Activated CD4-positive, alpha-beta T cell treated with anti-CD3 and anti-CD28 coated beads, Interleukin-2, Interleukin-6, amounts not matched to agents 100 ng/mL and 50 ng/mL, durations not matched to agents 16 hours and 8 hours (primary cell): ENCODE measurements around the gene CIC.
A peak's percentile ranks its signal among the peaks of the same experiment; 100 is the strongest.

Source experiments
- DNase-seq: peaks from one replicate; pipeline ENCODE4 v3.0.0-alpha.2; 2020

Gene CIC

DNA sequence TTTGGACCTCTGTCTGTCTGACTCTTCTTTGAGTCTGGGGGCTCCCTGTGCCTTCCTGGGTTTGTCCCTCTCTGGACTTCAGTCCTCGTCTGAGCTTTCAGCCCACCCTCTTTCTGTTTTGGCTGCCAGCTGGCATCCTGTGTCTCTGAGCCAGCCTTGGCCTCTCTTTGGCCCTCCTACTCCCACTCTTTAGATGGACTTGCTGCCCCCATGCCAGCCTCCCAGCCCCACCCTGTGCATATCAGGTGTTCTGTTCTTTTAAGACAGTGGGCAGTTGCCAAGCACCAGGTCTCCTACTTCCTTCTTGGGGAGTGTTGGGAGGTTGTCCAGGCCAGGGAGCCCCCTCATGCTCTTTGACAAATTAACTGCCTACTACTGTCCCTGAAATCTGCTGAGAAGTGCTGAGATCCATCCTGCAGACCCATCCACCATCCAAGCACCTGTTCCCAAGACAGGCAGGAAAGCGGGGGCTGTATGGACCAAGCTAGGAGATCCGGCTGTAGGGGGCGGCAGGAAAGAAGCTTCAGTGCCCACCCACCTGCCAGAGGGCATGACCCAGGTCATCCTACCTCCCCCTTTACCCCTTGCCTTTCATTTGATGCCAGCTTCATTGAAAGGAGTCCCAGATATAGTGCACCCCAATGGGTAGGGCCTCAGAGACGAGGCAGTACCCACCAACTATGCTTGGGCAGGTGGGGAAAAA is 9.6 kb downstream of the CIC start:
- no peak for DNase-seq

DNA sequence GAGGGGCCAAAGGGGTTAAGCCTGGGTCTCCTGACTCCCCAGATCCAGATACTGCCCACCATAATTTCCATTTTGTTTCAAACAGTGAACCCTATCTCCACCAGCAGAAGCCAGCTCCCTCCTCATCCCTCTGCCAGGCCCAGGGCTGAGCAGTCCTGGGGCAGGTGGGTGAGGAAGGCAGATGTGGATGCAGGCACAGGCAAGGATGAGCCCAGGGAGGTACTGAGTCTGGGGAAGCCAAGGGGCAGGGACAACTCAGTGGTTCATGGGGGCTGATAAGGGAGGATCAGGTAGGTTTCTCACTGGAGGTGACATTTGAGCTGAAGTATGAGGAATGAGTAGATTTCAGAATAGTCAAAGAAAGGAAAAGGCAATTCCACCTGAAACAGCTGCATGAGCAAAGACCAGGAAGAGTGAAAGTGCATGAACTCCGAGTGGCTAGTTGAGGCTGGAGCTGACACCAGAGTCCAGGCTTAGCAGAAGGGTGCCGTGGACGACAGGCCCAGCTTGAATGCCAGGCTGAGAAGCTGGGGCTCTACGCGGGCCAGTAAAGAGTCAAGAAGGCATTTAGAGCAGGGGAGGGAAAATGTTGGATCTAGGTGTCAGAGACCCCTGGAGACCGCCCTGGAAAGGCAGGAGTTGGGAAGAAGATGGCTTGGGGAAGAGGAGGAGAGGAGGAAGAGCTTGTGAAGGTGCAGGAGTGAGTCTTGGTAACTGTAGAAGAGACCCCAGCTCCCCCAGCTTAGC is 10.3 kb downstream of the CIC start:
- DNase-seq, result no peak

DNA sequence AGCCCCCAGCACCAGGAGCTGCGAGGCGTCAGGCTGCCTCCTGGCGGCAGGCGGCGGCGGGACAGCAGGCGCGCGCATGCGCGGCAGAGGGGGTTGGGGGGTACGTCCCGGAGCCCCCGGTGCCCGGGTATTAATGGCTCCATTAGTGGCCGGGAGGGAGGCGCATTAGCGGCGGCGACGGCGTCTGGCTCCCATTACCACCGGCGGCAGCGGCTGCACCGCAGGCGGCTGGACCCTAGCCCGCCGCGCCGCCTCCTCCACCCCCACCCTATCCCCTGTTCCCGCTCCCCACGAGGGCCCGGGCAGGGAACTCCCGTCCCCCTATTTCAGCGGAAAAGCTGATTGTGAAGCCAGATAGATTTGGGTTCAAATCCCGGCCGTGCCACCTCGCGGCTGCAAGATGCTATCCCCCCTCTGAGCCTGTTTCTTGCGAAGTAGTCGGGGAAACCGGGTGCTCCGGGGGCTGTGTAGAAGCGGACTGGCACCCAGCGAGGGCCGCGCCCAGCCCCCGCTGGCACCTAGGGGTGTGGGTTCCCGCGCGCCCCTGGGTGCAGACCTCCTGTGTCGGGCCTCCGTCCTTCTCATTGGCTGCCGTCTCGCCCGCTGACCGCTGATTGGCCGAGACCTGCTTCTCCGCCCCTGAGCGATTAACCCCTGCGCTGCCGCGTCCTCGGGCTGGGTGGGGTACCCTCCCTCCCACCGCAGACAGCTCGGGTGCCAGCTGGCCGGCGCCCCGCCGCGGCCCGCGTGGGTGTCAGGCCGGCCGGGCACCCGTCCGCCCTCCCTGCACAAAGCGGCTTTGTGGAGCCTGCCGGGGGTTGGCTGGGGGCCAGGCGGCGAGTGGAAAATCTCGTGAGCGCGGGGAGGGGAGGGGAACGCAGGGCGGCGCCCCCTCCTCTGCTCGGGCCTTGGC is 11.1 kb downstream of the CIC start:
- peak; percentile 97 for DNase-seq

DNA sequence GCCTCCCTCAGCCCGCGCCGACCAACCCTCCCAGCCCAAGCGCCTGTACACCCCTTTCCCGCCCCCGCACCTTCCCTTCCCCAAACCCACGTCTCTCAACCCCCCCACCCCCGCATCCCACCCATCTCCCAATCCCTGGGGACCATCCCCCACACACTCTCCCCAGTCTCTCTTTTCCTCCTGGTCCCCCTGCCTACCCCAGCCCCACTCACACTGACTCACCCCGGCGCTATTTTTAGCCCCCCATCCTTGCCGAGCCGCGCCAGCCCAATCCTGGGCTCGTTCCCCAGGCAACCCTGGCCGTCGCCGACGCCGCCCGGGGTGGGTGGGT is 11.7 kb downstream of the CIC start:
- DNase-seq, result no peak

DNA sequence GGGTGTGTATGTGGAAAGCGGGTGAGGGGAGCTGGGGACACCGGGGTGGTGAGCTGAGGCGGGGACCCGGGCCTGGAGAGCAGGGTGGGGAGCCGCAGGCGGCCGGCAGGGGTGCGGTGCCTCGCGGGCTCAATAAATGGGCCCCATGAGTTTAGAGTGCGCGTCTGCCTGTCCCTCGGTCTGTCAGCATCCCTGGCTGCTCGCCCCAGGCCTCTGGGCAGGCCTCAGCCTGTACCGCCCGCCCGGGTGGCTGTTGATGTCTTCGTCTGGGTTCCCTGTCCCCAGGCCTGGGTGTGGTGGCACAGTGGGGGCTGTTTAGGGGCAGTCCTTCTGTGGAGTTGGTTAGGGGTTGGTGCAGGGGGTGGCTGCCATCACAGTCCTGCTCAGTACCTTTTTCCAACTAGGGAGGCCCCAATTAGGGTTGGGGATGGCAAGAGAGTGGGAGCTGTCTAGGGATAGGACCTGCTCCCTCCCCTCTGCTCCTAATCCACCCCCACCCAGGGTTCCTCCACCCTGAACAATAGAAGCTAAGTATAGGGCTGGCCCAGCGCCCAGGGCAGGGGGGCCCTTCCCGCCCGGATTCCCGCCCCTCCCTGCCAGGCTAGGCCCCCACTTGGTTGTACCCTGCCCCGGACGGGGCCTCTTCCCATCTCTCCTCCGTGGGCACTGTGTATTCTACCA is 12.2 kb downstream of the CIC start:
- peak; percentile 40 for DNase-seq

DNA sequence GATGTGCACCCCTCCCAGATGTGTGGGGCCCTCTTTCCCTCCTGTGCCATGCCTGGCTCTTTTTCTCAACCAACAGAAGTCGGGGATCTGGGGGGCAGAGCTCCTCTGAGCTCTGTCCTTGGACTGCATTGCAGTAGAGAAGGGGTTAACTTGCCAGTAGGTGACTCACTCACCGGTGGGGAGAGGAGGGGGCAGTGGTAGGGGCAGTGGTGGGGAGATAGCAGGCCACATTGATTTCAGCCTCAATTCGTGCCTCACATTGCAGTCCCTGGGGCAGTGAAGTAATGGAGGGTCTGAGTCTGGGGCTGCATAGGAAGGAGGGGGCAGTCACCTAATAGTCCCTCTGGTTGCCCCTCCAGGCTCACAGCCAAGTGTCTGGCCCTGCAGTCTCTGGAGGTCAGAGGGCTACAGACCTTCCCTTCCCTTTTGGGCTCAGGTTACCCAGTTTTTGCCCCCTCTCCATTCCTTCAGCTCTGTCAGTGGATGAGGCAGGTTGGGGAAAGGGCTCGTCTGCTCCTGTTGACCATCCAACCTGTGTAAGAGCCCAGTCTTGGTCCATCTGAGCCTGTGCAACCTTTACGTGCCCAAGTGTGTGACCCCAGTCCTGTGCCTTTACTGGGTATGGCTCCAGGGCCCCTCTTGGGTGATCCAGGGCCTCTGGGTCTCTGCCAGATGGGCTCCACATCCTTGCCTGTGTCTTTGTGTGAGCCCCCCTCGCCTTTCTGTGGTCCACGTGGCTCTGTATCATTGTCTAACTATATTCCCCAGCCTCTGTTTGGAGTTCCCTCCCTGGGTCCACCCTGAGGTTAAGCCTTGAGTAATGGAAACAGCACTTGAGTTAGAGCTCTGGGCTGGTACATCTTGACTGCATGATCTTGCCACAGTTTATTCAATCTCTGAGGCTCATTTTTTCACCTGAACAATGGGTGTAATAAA is 13.0 kb downstream of the CIC start:
- DNase-seq, result peak; percentile 29

DNA sequence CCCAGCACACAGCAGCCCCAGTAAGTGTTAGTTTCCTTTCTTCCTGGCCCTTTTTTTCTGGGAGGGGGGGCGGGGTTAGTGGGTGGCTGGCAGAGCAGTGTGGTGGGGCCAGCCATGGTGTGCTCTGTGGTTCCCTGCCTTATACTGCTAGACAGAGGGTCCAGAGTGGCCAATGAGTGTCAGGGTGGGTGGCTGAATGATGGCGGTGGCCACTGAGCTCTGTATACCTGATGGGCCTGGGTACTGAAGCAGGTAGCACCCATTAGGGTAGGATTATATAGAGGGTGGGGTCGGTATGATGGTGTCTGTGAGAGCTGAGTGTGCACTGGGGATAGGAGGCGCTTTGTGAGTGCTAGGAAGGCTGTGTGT is 13.8 kb downstream of the CIC start:
- DNase-seq, result peak; percentile 20

DNA sequence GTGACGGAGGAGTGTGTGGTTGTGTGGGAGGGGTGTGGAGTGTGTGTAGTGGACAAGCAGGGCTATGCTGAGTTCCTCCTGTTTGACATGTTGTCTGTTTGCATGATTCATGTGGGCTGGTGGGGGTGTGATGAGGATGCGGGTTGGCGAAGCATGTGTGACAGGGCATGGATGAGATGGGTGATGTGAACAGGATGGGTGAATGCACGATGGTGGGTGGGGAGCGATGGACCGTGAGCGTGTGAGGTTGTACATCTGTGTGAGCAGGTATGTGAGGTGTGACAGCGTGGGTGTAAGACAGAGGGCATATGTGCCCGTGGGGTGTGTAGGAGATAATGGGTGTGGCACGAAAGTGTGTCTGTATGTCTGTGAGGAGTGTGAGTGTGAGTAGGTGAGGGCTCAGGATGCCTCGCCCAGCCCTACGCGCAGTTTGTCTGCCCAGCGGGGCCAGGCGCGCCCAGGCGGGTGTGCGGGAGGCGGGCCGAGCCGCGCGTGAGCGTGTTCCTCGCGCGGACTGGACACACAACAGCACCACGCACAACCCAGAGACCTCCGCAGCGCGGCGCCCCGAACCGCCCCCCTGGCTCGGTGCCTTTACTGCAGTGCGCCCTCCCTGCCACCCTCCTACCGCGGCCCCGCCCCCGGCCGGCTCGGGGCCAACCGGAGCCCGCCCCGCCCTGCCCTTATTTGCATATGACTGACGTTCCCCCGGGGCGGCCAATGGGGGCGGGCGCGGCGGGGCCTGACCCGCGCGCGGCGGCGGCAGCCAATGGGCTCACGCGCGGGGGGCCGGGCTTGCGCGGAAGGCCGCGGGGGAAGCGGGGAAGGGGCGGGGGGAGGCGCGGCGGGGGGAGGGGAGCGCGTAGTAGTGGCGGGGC is 14.4 kb downstream of the CIC start:
- peak; percentile 97 for DNase-seq

DNA sequence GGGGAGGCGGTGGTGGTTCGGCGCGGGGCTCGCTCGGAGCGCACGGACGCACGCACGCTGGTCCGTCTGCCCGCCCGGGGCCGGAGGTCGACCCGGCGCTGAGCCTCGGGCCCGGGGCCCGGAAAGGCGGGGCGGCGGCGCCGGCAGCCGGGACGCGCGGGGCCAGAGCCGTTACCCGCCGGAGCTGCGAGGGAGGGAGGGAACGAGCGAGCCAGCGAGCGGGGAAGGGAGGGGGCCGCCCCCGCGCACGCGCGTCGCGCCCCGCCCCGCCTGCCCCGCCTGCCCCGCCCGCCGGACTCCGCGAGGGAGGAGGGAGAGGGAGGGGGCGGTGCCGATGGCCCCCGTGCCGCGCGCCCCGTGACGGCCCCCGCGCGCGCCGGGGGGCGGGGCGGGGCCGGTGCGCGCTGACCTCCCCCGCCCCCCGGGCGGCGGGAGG is 15.0 kb downstream of the CIC start:
- DNase-seq, result peak; percentile 91

DNA sequence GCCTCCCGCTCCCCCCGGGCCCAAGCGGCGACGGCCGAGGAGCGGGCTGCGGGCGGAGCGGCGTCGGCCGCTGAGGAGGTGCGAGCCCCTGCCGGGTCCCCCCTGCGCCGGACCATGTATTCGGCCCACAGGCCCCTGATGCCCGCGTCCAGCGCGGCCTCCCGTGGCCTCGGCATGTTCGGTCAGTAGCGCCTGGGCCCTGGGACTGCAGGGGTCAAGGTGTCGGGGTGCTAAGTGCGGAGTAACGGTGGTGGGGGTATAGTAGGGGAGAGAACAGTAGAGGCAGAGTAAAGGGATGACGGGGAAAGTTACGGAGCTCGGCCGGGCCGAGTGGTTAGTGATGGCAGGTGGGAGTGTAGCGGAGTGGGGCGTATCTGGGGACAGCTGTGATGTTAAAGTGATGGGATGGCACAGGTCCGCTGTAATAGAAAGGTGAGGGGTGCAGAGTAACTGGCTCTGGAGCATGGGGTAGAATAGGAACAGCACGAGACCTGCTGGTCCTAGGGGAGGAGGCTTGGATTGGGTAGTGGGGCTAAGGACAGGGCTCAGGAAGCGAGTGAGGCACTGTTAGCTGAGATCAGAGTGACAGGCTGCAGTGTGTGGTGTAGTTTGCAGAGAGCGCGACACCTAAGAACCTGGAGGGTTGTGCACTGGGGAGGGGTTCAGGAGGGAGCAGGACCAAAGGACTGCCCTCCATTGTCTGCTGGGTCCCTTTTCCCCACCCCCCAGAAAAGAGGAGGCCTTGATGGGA is 15.7 kb downstream of the CIC start:
- peak; percentile 33 for DNase-seq

DNA sequence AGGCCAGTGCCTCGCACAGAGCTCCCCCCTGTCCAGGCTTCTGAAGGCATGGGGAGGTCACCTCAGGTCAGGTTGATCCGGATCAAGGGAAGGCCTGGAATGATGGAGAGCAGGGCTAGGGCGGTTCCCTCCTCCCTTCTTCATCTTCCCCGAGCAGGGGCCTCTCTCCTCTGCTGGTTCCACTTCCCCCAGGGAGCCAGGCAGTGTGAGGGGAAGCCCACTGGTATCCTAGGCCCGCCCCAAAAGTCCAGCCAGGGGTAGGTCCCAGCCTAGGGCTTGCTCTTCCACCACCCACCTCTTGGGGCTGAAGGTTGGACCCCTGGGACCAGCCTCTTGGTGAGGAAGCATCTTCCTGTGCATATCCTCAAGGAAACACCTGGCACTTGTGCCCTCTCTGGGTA is 16.5 kb downstream of the CIC start:
- DNase-seq, result no peak

DNA sequence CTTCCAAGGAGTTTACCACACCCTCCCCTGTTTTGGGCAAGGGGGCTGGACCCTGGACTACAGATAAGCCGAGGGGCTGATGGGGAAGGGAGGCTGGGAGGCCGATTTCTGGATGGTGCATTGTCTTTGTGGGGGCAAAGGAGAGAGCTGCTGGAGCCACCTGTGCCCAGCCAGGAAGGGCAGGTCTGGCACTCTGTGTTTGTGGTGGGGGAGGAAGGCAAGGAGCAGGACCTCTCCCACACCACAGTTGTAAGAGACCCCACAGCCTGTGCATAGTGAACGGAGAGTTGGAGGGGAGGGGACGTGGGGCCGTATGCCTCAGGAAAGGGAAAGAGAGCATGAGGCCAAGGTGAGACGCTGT is 16.9 kb downstream of the CIC start:
- no peak for DNase-seq

DNA sequence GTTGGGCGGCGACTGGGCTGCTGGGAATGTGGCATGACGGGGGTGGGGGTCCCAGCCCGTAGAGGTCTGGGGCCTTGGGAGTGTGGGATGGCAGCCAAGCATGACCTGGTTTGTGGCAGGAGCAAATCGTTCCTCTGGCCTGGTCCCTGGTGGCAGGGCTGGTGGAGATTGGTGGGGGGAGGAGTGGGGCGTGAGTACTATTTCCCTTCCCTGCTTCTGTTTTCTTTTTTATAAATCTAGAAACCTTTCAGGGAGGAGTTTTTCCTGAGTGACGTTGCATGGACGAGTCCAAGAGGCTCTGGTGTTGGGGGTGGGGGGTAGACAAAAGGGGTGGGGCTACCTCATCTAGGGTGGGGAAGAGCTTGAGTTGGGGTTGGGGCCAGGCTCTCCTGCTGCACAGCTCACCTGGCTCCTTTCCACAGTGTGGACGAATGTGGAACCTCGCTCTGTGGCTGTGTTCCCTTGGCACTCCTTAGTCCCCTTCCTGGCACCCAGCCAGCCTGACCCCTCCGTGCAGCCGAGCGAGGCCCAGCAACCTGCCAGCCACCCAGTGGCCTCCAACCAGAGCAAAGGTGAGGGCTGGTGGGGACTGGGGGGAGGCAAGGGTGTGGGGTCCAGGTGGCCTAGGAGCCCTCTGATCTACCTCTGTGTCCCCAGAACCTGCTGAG is 17.4 kb downstream of the CIC start:
- DNase-seq, result no peak

DNA sequence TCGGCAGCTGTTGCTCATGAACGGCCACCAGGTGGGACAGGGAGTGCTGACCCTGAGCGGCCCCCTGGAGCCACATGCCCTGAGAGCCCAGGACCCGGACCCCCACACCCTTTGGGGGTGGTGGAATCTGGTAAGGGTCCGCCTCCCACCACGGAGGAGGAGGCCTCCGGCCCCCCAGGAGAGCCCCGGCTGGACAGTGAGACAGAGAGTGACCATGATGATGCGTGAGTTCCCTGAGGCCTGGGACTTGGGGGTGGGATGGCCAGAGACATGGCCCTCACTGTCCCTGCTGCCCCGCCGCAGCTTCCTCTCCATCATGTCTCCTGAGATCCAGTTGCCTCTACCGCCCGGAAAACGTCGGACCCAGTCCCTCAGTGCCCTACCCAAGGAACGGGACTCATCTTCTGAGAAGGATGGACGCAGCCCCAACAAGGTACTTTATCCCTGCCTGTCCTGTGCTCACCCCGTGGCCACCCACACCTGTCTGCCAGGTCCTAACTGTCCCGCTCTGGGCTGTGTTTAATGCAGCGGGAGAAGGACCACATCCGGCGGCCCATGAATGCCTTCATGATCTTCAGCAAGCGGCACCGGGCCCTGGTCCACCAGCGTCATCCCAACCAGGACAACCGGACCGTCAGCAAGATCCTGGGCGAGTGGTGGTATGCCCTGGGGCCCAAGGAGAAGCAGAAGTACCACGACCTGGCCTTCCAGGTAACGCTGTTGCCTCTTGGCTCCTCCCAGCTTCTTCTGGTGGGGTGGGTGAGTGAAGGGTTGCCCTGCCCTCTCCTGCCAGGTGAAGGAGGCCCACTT is 18.2 kb downstream of the CIC start:
- DNase-seq, result no peak

DNA sequence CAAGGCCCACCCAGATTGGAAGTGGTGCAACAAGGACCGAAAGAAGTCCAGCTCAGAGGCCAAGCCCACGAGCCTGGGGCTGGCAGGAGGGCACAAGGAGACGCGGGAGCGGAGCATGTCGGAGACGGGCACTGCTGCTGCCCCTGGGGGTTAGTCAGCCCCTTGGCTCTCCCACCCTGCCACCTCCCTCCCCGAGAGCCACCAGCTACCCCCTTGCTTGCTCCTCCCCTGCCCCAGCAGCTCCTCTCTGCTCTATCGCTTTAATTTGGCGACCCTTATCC is 18.7 kb downstream of the CIC start:
- no peak for DNase-seq

DNA sequence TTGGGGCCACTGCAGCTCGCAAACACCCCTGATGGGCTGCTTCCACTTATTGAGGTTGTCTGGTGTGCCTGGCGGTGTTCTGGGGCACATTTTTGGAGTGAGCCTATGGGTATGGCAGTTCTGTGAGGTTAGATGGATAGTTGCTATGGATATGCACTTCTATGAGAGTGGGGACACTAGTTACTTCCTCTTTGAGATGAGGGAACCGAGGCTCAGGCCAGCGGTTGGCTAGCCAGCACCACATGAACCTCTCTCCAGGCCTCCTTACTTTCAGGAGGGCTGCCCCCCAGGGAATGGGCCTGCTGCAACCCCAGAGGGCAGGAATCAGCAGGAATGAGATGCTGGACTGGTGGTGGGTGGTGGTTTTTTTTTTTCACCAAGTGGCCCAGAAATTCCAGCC is 19.3 kb downstream of the CIC start:
- DNase-seq, result no peak

DNA sequence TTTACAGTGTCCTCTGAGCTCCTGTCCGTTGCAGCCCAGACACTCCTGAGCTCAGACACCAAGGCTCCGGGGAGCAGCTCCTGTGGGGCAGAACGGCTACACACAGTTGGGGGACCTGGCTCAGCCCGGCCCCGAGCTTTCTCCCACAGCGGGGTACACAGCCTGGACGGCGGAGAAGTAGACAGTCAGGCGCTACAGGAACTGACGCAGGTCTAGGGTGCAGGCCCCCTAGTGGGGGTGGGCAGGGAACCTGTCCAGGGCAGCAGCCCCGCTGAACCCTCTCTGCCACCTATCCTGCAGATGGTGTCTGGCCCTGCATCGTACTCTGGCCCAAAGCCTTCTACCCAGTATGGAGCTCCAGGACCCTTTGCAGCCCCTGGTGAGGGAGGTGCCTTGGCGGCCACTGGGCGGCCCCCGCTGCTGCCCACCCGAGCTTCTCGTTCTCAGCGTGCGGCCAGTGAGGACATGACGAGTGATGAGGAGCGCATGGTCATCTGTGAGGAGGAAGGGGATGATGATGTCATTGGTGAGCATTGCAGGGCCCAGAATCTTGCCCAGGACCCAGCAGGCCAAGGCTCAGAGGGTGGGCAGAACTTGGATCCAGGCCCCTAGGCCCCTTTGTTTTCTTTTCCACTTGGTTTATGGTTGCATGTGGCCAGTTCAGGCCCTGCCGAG is 20.0 kb downstream of the CIC start:
- no peak for DNase-seq

DNA sequence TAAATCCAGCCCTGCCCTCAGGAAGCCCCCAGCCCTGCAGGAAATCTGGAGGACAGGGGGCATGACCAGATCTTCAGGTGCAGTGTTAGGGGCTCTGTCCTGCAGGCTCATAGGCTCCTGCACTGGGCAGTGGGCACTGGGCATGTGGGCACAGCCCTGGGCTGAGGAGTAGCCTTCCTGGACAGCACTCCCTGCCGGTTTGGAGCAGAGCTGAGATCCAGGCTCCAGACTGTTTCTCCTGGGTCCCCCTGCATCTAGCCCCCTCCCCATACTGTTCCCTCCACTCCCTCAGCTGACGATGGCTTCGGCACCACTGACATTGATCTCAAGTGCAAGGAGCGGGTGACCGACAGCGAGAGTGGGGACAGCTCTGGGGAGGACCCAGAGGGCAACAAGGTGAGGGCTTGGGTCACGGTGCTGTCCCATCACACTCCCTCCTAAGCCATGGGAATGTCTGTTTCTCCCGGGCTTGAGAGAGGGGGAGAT is 20.5 kb downstream of the CIC start:
- DNase-seq, result no peak
